ENCODE results near the gene LSM10.

LSM10 gene

GRCh38 chr1:36397378-36398230, at the start of gene LSM10:
Gene LSM10, minus strand, starts transcription at chr1:36397908. Its CDS starts 3,779 bp downstream, at chr1:36394129.
- peak; percentile 97 for DNase-seq

- no peak for DNase-seq
These were observed 49.7 kb upstream of the LSM10 start for GRCh38 chr1:36447450-36447849.

GRCh38 chr1:36446746-36447145, 49.0 kb upstream of the LSM10 start:
- DNase-seq: no peak

- DNase-seq: peak; percentile 63
These were observed 48.6 kb upstream of the LSM10 start for GRCh38 chr1:36446271-36446670.

- no peak for DNase-seq
These were observed 45.6 kb upstream of the LSM10 start for GRCh38 chr1:36443297-36443696.

DNA sequence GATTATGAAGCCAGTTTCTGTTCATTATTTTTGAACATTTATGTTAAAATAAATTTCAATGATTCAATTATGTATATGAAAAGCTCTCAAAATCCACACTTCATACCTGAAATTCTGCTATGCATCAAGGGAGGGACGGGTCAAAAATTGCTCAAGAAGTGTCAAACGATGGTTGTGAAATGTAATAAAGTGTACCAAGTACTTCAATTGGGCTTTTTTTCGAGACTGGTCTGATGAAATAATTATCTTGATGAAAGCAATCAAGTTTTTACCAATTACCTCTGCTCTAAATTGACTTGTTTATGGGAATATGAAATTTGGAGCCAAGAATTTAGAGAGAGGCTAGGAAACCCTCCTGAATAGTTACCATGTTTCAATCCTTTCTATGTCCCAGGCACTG, 44.6 kb upstream of the LSM10 start:
- DNase-seq: no peak

DNA sequence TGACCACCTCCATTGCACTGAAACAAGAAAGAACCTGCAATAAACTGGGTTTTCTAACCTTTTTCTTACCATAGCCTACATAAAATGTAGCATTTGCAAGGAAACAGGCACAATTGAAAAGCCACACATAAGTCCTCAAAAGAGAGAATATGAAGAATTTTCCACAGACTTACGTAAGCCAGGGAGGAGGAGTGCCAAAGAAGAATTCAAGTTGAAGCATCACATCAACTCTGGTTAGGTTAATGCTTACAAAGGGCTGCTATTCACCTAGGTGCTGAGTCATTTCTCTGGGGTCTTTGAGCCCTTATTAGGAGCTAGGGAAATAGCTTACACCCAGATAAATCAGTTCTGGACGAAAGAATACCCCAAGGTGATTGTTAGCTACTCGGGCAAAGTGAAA, 42.9 kb upstream of the LSM10 start:
- no peak for DNase-seq

- DNase-seq: no peak
These were observed 42.3 kb upstream of the LSM10 start for GRCh38 chr1:36440044-36440443.

DNA sequence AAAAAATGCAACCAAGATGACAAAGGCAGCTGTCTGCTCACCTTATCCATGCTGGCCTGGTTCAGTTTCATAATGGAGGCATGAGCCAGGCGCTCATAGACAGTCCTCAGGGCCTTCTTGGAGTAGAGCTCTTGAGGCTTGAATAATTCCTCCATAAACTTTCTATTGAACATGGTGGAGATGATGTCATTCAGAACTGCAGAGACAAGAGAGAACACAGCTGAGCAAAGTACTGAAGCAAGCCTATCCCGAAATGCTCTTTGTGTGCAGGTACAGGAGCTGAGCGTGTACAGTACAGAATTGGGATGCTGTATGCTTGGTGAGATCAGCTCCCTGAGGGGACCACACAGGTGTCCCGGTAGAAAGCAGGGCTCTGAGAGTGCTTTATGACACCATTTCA, 41.0 kb upstream of the LSM10 start:
- no peak for DNase-seq

DNA sequence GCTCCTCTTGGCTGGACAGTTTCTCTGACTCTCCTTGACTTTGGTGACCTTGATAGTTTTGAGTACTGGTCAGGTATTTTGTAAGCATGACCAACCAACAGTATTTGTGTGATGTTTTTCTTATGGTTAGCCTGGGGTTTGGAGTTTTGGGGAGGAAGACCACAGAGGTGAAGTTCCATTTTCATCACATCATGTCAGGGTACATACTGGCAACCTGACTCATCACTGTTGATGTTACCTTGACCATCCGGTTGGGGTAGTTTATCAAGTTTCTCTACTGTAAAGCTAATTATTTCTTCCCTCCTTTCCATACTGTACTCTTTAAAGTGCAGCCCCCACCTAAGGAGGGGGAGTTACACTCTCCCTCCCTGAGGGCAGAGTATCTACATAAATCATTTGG, 39.1 kb upstream of the LSM10 start:
- DNase-seq: no peak

GRCh38 chr1:36433102-36433501, 35.4 kb upstream of the LSM10 start:
- DNase-seq: no peak

- no peak for DNase-seq
These were observed 34.9 kb upstream of the LSM10 start for GRCh38 chr1:36432616-36433015.

- no peak for DNase-seq
These were observed 28.1 kb upstream of the LSM10 start for GRCh38 chr1:36425791-36426190.

GRCh38 chr1:36421649-36422048, 23.9 kb upstream of the LSM10 start:
- no peak for DNase-seq

DNA sequence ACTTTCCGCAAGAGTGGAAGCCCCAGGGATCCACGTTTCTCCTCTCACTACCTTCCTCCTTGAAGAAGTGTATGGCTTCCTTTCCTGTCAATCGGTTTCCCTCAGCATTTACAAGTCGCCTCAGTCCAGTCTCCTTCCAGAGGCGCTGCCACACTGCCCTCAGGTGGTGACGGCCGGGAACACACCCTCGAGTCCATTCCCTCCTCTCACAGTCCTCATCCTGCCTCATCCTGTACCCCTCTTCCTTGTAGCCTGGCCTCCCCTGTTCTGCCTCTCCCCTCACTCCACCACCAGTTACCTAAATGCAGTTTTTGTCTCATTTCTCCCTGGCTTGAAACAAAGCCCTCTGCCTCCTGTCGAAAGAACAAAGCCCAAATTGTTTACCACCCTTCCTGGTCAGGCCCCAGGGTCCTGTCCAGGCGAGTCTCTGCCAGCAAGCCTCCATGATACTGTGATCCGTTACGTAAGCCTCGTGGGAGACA, 23.2 kb upstream of the LSM10 start:
- peak; percentile 63 for DNase-seq

GRCh38 chr1:36420409-36420808, 22.7 kb upstream of the LSM10 start:
- no peak for DNase-seq

DNA sequence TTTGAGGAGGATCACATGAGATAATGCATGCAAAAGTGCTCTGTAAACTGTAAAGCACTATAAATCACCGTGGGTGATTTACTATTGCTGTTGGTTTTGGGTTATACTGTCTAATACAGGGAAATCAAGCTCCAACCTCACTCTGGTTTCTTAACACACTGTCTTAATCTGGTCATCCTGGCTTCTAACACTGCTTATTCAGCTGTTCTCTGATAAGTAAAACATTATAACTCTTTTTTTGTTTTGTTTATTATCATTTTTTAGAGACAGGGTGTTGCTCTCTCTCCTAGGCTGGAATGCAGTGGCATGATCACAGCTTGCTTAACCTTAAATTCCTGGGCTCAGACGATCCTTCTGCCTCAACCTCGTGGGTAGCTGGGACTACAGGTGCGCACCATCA, 21.9 kb upstream of the LSM10 start:
- no peak for DNase-seq

DNA sequence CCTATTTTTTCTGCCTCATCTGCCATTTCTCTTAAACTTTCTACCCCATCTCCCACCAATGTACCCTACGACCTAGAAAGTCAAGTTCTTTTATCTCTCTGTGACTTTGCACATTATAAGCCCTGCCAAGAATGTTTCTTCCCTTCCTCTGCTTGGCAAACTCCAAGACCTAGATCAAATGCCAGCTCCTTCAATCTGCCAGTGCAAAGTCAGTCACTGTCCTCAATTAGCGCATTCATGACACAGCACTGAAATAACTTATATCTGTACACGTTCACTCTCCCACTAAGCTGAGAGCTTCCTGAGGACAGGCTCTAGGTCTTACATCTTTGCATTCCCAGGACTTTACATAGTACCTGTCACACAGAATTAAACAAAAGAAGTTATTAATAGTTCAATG, 21.4 kb upstream of the LSM10 start:
- DNase-seq: no peak

- DNase-seq: no peak
These were observed 20.2 kb upstream of the LSM10 start for GRCh38 chr1:36417931-36418330.

DNA sequence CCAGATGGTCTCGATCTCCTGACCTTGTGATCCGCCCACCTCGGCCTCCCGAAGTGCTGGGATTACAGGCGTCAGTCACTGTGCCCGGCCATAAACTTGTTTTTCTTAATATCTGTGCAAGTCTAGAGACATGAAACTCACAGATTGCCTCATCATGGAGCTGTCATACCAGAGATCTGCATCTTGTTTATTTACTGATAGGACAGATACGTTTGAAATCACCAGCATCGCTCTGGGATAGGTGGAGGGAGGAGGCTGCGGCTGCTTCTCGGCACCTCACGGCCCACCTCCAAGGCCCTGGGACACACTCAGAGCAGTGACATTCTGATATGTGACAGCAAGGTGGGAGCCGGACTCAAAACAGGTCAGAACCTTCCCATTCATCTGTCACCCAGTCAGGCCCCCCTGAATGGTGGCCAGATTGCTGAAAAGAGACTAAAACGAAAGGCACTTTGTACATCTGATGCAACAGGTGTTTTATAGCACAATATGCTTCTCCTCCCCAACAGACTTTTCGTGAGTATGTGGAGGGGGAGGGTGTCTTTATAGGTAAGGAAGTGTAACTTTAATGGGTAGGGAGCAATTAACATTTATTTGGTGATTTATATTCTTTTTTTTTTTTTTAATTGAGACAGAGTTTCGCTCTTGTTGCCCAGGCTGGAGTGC, 18.1 kb upstream of the LSM10 start:
- no peak for DNase-seq

DNA sequence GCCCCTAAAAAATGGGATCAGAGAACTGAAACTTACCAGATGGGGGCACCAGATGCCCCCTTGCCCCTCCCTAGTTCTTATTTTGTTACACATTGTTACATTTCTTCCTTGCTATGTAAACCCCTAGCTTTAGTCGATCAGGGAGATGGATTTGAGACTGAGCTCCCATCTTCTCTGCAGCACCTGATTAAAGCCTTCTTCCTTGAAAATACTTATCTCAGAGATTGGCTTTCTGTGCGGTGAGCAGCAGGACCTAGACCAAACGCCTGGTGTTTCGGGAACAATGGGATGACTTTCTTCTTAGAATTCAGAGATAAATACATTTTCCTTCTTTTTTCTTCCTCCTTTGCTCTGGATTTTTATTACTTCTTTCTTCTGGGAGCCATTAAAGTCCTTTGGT, 16.7 kb upstream of the LSM10 start:
- DNase-seq: no peak

GRCh38 chr1:36411674-36412648, 14.3 kb upstream of the LSM10 start:
- DNase-seq: peak; percentile 50

DNA sequence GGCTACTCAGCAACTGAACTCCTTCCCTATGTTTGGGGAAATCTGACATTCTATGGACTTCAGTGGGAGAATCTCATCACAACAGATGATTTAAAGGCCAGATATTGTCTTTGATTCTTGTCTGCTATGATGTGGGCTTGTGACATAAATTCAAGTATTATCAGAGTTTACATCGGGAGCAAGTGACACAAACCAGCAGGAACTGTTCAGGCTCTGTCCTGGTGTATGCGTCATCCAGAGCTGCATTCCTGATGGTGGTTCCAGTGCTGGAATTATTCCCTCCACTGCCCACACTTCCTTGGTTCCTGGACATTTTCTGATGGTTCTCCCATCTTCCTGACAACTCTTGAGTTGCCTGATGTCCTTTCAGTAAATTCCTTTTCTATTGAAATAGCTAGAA, 10.8 kb upstream of the LSM10 start:
- DNase-seq: no peak

Data from NCI-H526 treated with DMSO at 0.1 percent for 48 hours (cell line).